Measurements from ENCODE around the gene ABHD18. TPM values are rescaled to one million over a fixed set of nuclear protein-coding genes. Genes with fewer than 3 reads are reported as not detected.
"Not testable (repeated sequence)": the region's sequence is repeated elsewhere in the genome, so short reads cannot be mapped to it uniquely, and the experiment has no call there.

ABHD18 gene
- total RNA-seq: 10 to 100 TPM; 21.0 to 23.7 TPM

DNA sequence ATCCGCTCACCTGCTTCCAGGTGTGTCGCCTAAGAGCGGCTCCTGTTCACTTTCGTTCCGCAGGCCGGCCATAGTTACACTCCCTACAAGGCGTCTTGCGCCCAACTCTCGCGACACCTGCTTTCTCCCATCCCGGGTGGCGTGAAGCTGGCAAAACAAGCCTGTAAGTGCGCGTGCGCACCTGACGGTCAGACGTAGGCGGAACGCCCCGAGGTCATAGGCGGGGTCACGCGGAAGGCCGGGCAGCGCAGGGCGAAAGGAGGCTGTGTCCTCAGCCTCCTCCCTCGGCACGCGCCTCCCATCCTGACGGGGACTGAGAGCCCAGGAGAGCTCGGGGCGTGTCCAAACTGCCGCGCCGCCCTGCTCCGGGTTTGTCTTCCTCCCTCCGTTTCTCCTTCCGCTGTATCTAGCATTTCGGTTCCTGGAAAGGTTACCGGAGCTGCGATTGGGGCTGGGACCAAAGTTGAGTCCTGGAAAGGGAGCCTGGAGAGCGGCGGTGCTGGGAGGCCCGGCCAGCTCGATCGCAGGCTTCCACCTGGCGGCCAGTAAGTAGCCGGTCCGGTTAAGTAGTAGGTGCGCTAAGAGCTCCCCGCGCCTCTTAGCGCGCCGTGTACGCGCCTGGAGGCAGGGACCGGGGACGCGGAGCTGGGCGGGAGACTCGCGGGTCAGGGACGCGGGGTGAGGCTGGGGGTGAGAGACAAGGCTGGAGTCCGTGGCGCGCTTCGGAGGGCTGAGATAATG is at the start of gene ABHD18, which contains the start of gene MFSD8:
Gene ABHD18, plus strand, starts transcription at position 345 of the 741 bp plus-strand sequence. CDS start 17,550 bp downstream, outside the sequence.
Gene MFSD8, minus strand, starts transcription at position 112 of the 741 bp plus-strand sequence. Its CDS starts 40 bp downstream, at position 72.
- Mint-ChIP-seq H3K27me3 (no peaks in the 10 kb centered on the region), H3K27ac (peak within 1 kb of the TSS; percentile 96), H3K36me3 (peaks cover 18% of the 10 kb centered on the region), H3K4me1 (peaks cover 42% of the 10 kb centered on the region), H3K4me3 (peak within 1 kb of the TSS; percentile 93), H3K9me3 (ENCODE audit: low read depth) (no peaks in the 10 kb centered on the region)
- CTCF ChIA-PET: interaction anchor here (0.8 to 1.7 kb wide), 10 partner anchors 9 to 847 kb away, joined by 3 to 10 read pairs (median 3); partner anchors contain the start of gene LARP1B
- peak; percentile 100 for DNase-seq
- peak; percentile 96 for ATAC-seq

DNA sequence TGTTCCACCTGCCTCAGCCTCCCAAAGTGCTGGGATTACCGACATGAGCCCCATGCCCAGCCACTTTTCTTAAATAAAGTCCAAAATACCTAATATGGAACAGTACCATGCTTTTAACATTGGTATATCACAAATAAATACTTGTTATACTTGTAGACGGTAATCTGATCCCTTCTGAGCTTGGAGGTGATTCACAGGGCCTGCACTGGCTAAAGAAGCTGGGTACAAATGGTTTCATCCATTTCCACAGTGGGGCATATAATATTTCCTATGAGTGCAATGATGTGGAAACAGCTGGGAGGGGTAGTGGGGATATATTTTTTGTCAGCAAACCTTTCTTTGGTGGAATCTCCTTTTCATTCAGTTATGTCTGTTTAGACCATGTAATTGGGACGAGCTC is 48.7 kb upstream of the ABHD18 start:
- Mint-ChIP-seq H3K4me3 (no peak overlapping the region), H3K9me3 (ENCODE audit: low read depth) (no peaks in the 10 kb centered on the region), H3K4me1 (no peaks in the 10 kb centered on the region), H3K27ac (no peak overlapping the region), H3K36me3 (peaks cover 12% of the 10 kb centered on the region), H3K27me3 (no peaks in the 10 kb centered on the region)
- CTCF ChIA-PET: no interaction called here
- ATAC-seq: no peak
- DNase-seq: no peak

DNA sequence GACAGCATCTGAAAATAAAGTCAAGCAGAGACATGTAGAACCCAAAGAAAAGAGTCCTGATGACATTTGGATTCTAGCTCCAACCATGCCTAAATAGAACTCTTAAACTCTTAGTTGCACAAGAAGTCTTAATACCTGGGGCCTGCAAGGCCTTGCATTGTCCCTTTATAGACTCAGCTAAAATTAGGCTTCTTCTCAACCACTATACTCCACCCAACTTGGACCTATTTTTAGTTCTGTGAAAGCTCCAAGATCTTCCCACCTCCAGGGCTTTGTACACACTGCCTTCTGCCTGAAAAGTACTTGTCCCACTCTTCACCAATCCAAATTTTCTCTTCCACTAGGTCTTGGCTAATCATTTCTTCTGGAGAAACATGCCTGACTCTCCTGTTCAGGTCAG is 48.1 kb upstream of the ABHD18 start:
- H3K4me1 Mint-ChIP-seq: no peaks in the 10 kb centered on the region
- ATAC-seq: no peak
- no peaks in the 10 kb centered on the region for H3K27me3 Mint-ChIP-seq
- H3K27ac Mint-ChIP-seq: no peak overlapping the region
- DNase-seq: no peak
- no peak overlapping the region for H3K4me3 Mint-ChIP-seq
- CTCF ChIA-PET: no interaction called here
- peaks cover 12% of the 10 kb centered on the region for H3K36me3 Mint-ChIP-seq
- H3K9me3 Mint-ChIP-seq (ENCODE audit: low read depth): no peaks in the 10 kb centered on the region

DNA sequence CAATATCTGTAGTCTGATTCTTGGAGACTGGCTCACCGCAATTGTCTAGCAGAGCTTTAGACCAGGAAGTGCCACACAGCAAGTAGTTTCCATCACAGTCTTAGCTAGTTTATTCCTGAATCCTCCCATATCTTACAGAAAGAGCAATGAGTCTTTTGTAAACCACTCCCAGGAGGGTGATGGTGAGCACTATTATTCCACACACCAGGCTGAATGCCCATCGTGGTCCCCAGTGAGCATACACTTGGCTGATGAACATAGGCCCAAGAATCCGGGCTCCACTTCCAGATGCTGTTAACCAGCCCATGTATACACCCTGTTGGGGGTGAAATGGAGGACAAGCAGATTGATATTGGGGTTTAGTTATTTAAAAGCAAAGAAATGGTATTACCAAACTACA is 44.7 kb upstream of the ABHD18 start:
- CTCF ChIA-PET: no interaction called here
- Mint-ChIP-seq H3K27me3 (no peaks in the 10 kb centered on the region), H3K4me1 (no peaks in the 10 kb centered on the region), H3K27ac (no peak overlapping the region), H3K36me3 (peaks cover 32% of the 10 kb centered on the region), H3K9me3 (ENCODE audit: low read depth) (no peaks in the 10 kb centered on the region), H3K4me3 (no peak overlapping the region)
- ATAC-seq (no peak), DNase-seq (no peak)

DNA sequence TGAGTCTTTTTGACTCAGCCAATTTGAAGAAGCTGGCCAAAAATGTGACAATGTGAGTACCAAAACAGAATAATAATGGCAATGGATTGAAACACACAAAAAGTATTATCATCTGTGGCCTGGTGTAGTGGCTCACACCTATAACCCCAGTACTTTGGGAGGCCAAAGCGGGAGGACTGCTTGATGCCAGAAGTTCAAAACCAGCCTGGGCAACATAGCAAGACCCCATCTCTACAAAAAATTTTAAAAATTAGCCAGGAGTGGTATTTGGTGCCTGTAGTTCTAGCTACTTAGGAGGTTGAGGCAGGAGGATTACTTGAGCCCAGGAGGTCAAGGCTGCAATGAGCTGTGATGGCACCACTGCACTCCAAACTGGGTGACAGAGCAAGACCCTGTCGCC is 43.0 kb upstream of the ABHD18 start:
- Mint-ChIP-seq H3K9me3 (ENCODE audit: low read depth) (no peaks in the 10 kb centered on the region), H3K4me3 (no peak overlapping the region), H3K27me3 (no peaks in the 10 kb centered on the region), H3K27ac (no peak overlapping the region), H3K36me3 (peaks cover 40% of the 10 kb centered on the region), H3K4me1 (no peaks in the 10 kb centered on the region)
- DNase-seq: no peak
- CTCF ChIA-PET: interaction anchor here (0.6 kb wide), 1 partner anchor 25 kb away, joined by 4 read pairs; no protein-coding TSS in a partner anchor
- ATAC-seq: no peak

DNA sequence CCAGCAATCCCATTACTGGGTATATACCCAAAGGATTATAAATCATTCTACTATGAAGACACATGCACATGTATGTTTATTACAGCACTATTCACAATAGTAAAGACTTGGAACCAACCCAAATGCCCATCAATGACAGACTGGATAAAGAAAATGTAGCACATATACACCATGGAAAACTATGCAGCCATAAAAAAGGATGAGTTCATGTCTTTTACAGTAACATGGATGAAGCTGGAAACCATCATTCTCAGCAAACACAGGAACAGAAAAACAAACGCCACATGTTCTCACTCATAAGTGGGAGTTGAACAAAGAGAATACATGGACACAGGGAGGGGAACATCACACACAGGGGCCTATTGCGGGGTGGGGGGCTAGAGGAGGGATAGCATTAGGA is 39.5 kb upstream of the ABHD18 start:
- H3K27me3 Mint-ChIP-seq; H3K9me3 Mint-ChIP-seq (ENCODE audit: low read depth); CTCF ChIA-PET; DNase-seq; H3K27ac Mint-ChIP-seq; ATAC-seq; H3K4me1 Mint-ChIP-seq; H3K4me3 Mint-ChIP-seq: not testable (repeated sequence)
- H3K36me3 Mint-ChIP-seq: peaks cover 35% of the 10 kb centered on the region

- H3K9me3 Mint-ChIP-seq (ENCODE audit: low read depth): no peaks in the 10 kb centered on the region
- H3K4me1 Mint-ChIP-seq: no peaks in the 10 kb centered on the region
- H3K4me3 Mint-ChIP-seq: no peak overlapping the region
- ATAC-seq (no peak), DNase-seq (no peak)
- H3K36me3 Mint-ChIP-seq: peaks cover 16% of the 10 kb centered on the region
- no peaks in the 10 kb centered on the region for H3K27me3 Mint-ChIP-seq
- no peak overlapping the region for H3K27ac Mint-ChIP-seq
- CTCF ChIA-PET: no interaction called here
Observed at GRCh38 chr4:127930175-127930574, 35.0 kb upstream of the ABHD18 start.

DNA sequence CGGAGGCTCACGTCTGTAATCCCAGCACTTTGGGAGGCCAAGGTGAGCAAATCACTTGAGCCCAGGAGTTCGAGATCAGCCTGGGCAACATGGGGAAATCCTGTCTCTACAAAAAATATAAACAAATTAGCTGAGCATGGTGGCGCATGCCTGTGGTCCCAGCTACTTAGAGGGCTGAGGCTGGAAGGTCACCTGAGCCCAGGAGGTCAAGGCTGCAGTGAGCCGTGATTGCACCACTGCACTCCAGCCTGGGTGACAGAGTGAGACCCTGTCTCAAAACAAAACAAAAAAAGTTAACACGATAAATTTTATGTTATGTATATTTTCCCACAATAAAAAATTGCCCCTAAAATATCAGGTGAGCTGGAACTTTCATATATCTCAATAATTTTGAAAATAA is 33.4 kb upstream of the ABHD18 start:
- H3K4me1 Mint-ChIP-seq; DNase-seq; H3K4me3 Mint-ChIP-seq; H3K27ac Mint-ChIP-seq; ATAC-seq; H3K36me3 Mint-ChIP-seq; H3K9me3 Mint-ChIP-seq (ENCODE audit: low read depth); CTCF ChIA-PET; H3K27me3 Mint-ChIP-seq: not testable (repeated sequence)

DNA sequence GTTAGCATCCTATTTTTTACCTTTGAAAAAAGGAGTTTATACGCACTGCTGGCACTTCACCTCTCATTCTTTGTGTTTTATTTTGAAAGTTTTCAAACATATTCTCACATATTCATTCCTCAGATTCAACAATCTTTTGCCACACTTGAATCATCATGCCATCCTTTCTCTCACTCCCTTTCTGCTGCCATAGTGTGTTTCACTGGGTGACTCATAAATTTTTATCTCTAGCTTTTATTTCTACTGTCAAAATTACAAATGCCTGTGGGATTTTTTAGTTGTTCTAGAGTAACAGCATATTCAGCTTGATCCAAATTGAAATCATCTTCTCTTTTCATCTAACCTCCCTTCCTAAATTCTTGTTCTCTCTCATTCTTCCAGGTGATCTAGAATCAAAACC is 28.2 kb upstream of the ABHD18 start:
- ATAC-seq (no peak), DNase-seq (no peak)
- Mint-ChIP-seq H3K36me3 (peaks cover 10% of the 10 kb centered on the region), H3K9me3 (ENCODE audit: low read depth) (no peaks in the 10 kb centered on the region), H3K4me1 (peaks cover 2% of the 10 kb centered on the region), H3K27ac (no peak overlapping the region), H3K27me3 (no peaks in the 10 kb centered on the region), H3K4me3 (no peak overlapping the region)
- CTCF ChIA-PET: no interaction called here

DNA sequence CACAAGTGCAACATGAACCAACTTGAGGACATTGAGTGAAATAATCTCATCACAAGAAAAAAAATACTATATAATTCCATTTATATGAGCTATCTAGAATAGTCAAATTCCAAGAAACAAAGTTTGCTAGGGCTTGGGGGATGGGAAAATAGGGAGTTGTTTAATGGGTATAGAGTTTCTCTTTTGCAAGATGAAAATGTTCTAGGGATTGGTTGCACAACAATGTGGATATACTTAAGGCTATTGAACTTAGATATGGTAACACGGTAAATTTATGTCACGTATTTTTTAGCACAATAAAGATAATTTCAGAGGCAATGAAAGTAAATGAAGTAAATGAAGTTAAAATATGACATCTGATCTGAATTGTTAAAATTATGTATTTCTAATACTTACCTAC is 8.1 kb upstream of the ABHD18 start:
- ATAC-seq: no peak
- Mint-ChIP-seq H3K36me3 (peaks cover 22% of the 10 kb centered on the region), H3K4me1 (peaks cover 6% of the 10 kb centered on the region), H3K9me3 (ENCODE audit: low read depth) (no peaks in the 10 kb centered on the region), H3K27ac (no peak overlapping the region), H3K4me3 (no peak overlapping the region), H3K27me3 (no peaks in the 10 kb centered on the region)
- CTCF ChIA-PET: no interaction called here
- no peak for DNase-seq

- Mint-ChIP-seq H3K27me3 (no peaks in the 10 kb centered on the region), H3K36me3 (peaks cover 24% of the 10 kb centered on the region), H3K4me3 (no peak overlapping the region), H3K4me1 (peaks cover 21% of the 10 kb centered on the region), H3K27ac (no peak overlapping the region), H3K9me3 (ENCODE audit: low read depth) (no peaks in the 10 kb centered on the region)
- DNase-seq (no peak), ATAC-seq (no peak)
- CTCF ChIA-PET: no interaction called here
Observed at GRCh38 chr4:127959794-127960193, 5.4 kb upstream of the ABHD18 start.

- DNase-seq: peak; percentile 68
- CTCF ChIA-PET: not testable (repeated sequence)
Observed at GRCh38 chr4:127963633-127964398, 1.4 kb upstream of the ABHD18 start.

DNA sequence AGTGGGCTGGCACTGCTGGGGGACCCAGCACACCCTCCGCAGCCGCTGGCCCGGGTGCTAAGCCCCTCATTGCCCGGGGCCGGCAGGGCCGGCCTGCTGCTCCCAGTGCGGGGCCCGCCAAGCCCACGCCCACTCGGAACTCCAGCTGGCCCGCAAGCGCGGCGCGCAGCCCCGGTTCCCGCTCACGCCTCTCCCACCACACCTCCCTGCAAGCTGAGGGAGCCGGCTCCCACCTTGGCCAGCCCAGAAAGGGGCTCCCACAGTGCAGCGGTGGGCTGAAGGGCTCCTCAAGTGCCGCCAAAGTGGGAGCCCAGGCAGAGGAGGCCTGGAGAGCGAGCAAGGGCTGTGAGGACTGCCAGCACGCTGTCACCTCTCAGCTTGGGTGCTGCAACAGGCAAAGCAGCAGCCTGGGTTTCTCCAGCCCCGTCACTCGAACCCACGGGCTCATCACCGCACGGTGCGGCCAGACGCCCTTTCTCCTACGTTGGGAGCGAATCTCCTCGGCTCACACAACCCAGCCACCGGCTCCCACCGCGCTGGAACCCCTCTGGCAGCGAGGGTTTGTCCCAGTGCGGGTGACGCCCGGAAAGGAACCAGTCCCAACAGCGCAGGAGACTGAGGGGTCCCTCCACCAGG is 662 bp upstream of the ABHD18 start:
- Mint-ChIP-seq H3K36me3 (peaks cover 20% of the 10 kb centered on the region), H3K4me1 (peaks cover 42% of the 10 kb centered on the region), H3K4me3 (peak overlapping the region; percentile 93), H3K27ac (peak overlapping the region; percentile 96)
- not testable (repeated sequence) for H3K27me3 Mint-ChIP-seq; DNase-seq; H3K9me3 Mint-ChIP-seq (ENCODE audit: low read depth)
- CTCF ChIA-PET: interaction anchor here (1.7 kb wide), 2 partner anchors 33 to 80 kb away, joined by 7 to 10 read pairs; no protein-coding TSS in a partner anchor
- ATAC-seq: peak; percentile 14

More at GRCh38 chr4:127963633-127964398, 1.4 kb upstream of the ABHD18 start:
- Mint-ChIP-seq H3K27ac (peak overlapping the region; percentile 84), H3K4me1 (peaks cover 40% of the 10 kb centered on the region), H3K36me3 (peaks cover 20% of the 10 kb centered on the region), H3K4me3 (peak overlapping the region; percentile 79)
- H3K27me3 Mint-ChIP-seq; ATAC-seq; H3K9me3 Mint-ChIP-seq (ENCODE audit: low read depth): not testable (repeated sequence)

Data from activated CD8-positive, alpha-beta memory T cell treated with anti-CD3 and anti-CD28 coated beads, Interleukin-2, amount 10 ng/mL, durations not matched to agents 7 days and 5 days (primary cell).